ENCODE data around the gene KANK3. TPM values are rescaled to one million over a fixed set of nuclear protein-coding genes. Genes with fewer than 3 reads are reported as not detected.

The KANK3 gene
- total and polyA plus RNA-seq, 9 of the 15 experiments (the other 6 are each of a cell fraction or from before 2014, with no cell fraction given): 0.03 to 0.40 (median 0.08) TPM; not detected in 6

- peak; percentile 90 for TF ChIP-seq SMAD4 (CRISPR knock-in tag; conservative IDR thresholded peaks at IDR 0.05)
- TF ChIP-seq ZNF347 (CRISPR knock-in tag; IDR thresholded peaks at IDR 0.05; ENCODE audit: low read depth): no peak
- TF ChIP-seq RBM22 (IDR thresholded peaks at IDR 0.05; ENCODE audit: low read depth, low read length, poor library complexity, severe bottlenecking): no peak
- TF ChIP-seq PRDM10 (IDR thresholded peaks at IDR 0.05; ENCODE audit: partially characterized antibody): peak; percentile 55
- no peak for TF ChIP-seq IFI16 (CRISPR knock-in tag; IDR thresholded peaks at IDR 0.05)
- TF ChIP-seq ZNF24 (IDR thresholded peaks at IDR 0.05): peak; percentile 96
- no peak for TF ChIP-seq ZSCAN29 (IDR thresholded peaks at IDR 0.05)
Observed at GRCh38 chr19:8367327-8368001, 24.4 kb upstream of the KANK3 start (continued).

Measured in K562 (cell line).